ENCODE results near the gene TIMP2. TPM values are rescaled to one million over a fixed set of nuclear protein-coding genes. Genes with fewer than 3 reads are reported as not detected.

Gene TIMP2
- total RNA-seq, 1 experiment from 2014 or later: 29.0 TPM

- H3K4ac ChIP-seq (ENCODE audit: low read depth, low read length): no peak overlapping the region
- no peak overlapping the region for H3K14ac ChIP-seq (ENCODE audit: insufficient read depth, low read length)
- H4K20me1 ChIP-seq (ENCODE audit: control insufficient read depth, insufficient read depth, insufficient read length): no peaks in the 10 kb centered on the region
- no peak overlapping the region for H3K23ac ChIP-seq (ENCODE audit: insufficient read length, low read depth, low read length)
- H2AFZ ChIP-seq (ENCODE audit: low read length): no peak overlapping the region
- H4K91ac ChIP-seq (ENCODE audit: insufficient read length, low read depth, low read length): no peak overlapping the region
- no peak overlapping the region for H2BK5ac ChIP-seq (ENCODE audit: insufficient read length, low read length)
- H3K27ac ChIP-seq (ENCODE audit: insufficient read length, low read depth, low read length): no peak overlapping the region
- no peak overlapping the region for H3K4me2 ChIP-seq (ENCODE audit: insufficient read depth, insufficient read length, low read length)
- no peak overlapping the region for H2BK15ac ChIP-seq (ENCODE audit: low read depth, low read length)
- no peak overlapping the region for H3K56ac ChIP-seq (ENCODE audit: insufficient read length, low read depth, low read length)
- no peak overlapping the region for H4K8ac ChIP-seq (replicated peaks; ENCODE audit: insufficient read length, low read depth, low read length)
- no peak overlapping the region for H4K5ac ChIP-seq (ENCODE audit: insufficient read length, low read depth, low read length)
- Mint-ChIP-seq H3K4me3 (no peak overlapping the region), H3K4me1 (peaks cover 18 to 41% of the 10 kb centered on the region in 2 experiments), H3K27ac (no peak overlapping the region; a peak in 1 of 7 replicates), H3K9me3 (no peaks in the 10 kb centered on the region; a peak in 1 of 5 replicates), H3K36me3 (ENCODE audit: insufficient read depth in 1 of 3, low read depth in 3 of 3) (peaks cover 0 to 5% (median 5%) of the 10 kb centered on the region in 3 experiments; a peak in 6 of 7 replicates), H3K27me3 (ENCODE audit: low read depth) (no peaks in the 10 kb centered on the region)
- H2BK20ac ChIP-seq (ENCODE audit: low read depth, low read length, poor library complexity, severe bottlenecking): no peak overlapping the region
- no peak for DNase-seq
- H2BK12ac ChIP-seq (ENCODE audit: insufficient read length, low read depth, low read length): no peak overlapping the region
- no peaks in the 10 kb centered on the region for H3K79me1 ChIP-seq (ENCODE audit: insufficient read depth, low read depth, low read length, poor library complexity, severe bottlenecking)
- TF ChIP-seq CTCF (conservative IDR thresholded peaks at IDR 0.05): no peak
- 0 out of 2 replicates have a peak, but pooled peaks cover 1% of the 10 kb centered on the region for H3K4me1 ChIP-seq (ENCODE audit: insufficient read depth, low read length)
- no peak overlapping the region for H3K18ac ChIP-seq (ENCODE audit: insufficient read length, low read depth, low read length)
- no peak overlapping the region for H2AK5ac ChIP-seq (ENCODE audit: insufficient read length, low read length)
- no peaks in the 10 kb centered on the region for H3K27me3 ChIP-seq (ENCODE audit: insufficient read depth, low read length)
- H3K23me2 ChIP-seq (ENCODE audit: insufficient read length, low read depth, low read length, poor library complexity, severe bottlenecking): no peaks in the 10 kb centered on the region
- no peak overlapping the region for H2BK120ac ChIP-seq (ENCODE audit: low read depth, low read length, poor library complexity, severe bottlenecking)
- H3K9ac ChIP-seq (ENCODE audit: extremely low read depth, insufficient read length, low read length): no peak overlapping the region
- no peaks in the 10 kb centered on the region for H3K9me3 ChIP-seq (ENCODE audit: control insufficient read depth, low read depth, low read length)
- no peak overlapping the region for H3T11ph ChIP-seq (ENCODE audit: low read length)
- 0 out of 2 replicates have a peak, but pooled peaks cover 3% of the 10 kb centered on the region for H3K79me2 ChIP-seq (ENCODE audit: insufficient read depth, low read length)
- WGBS (ENCODE audit: extremely low coverage, insufficient read length, low lambda C conversion rate): no CpG with 5 or more reads among the region's 7 CpGs
These were observed 27.5 kb downstream of the TIMP2 start for GRCh38 chr17:78897664-78898047.

Data from H9 (cell line).